HPDE6-E6E7 (cell line): ENCODE results near the gene TBC1D23.
"Not testable (repeated sequence)": the region's sequence is repeated elsewhere in the genome, so short reads cannot be mapped to it uniquely, and the experiment has no call there.

Experiments used
- DNase-seq: peaks from one replicate; pipeline ENCODE4 v3.0.0; 2011; ENCODE audit warnings: missing footprints; ENCODE audit errors: extremely low spot score

The TBC1D23 gene

GRCh38 chr3:100351770-100352169 lies 91.0 kb downstream of the TBC1D23 start:
- not testable (repeated sequence) for DNase-seq

- no peak for DNase-seq
These were observed 91.8 kb downstream of the TBC1D23 start for GRCh38 chr3:100352296-100353231.

DNA sequence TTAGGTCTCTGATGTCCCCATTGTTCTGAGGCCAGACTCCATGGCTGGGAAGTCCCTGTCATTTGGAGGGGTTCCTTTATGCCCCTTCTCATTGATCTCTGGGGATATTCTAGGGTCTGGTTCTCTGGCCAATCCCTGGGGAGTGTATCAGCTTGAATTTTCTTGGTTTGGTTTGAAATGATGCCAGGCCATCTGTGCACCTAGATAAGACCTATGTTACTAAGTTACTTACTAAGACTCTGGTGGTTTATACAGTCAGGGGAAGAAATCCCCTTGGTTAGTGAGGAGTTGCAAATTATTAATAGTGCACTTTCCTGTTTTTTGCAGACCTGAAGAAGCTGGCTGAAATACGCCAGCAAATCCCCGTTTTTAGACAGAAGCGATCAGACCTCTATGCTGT lies 94.1 kb downstream of the TBC1D23 start:
- DNase-seq: no peak

GRCh38 chr3:100358413-100358812 lies 97.6 kb downstream of the TBC1D23 start:
- no peak for DNase-seq

- no peak for DNase-seq
These were observed 98.2 kb downstream of the TBC1D23 start for GRCh38 chr3:100359035-100359434.

DNA sequence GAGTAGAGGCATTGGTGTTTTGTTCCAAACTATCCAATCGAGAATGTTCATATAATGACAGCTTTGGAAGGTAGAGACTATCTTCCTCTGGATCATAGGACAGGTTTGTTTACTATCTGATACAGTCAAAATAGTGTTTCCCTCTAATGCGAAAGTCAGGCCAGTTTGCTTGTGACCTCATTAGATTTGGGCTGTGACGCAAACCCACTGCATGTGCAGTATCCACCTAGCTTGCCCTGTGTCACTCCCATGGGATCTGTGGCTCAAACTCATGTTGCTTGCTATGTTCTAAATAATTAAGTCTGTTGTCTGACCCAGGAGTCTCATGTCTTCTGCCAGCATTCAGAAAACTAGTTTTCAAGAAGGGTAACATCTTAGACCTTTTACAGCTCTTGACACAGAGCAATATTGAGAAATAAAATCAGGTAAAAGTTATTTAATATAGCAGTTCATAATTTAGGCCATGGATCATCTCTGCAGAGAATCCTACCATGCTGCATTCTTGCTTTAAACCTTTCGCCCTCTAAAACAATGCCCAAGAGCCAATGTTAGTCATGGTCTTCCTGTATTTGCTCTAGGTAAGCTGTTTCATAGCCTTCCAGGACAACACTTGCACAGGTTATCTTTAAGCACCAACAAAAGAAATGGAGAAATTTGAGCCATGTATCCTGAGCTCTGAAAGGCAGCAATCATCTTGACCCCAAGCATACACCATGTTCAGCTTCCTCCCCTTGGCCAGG lies 100.1 kb downstream of the TBC1D23 start:
- no peak for DNase-seq

GRCh38 chr3:100361897-100362296 lies 101.1 kb downstream of the TBC1D23 start:
- DNase-seq: no peak

GRCh38 chr3:100364421-100364820 lies 103.6 kb downstream of the TBC1D23 start:
- no peak for DNase-seq

DNA sequence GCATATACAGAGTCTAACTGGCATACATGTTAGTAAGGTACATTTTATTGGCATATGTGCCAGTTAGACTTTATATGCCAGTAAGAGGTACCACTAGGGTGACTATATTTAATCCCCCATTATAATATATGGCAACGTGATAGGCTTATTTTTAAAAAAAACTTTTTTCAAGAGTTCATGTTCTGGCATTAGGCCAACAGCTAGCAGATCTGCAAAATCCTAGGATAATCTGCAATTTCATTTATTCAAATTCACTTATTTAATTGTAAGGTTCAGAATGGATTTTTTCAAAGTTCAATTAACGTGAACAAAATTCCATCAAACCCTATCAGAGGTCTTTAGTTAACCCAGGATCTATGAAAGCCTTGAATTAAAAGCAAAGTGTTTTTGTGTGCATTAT lies 105.6 kb downstream of the TBC1D23 start:
- no peak for DNase-seq

DNA sequence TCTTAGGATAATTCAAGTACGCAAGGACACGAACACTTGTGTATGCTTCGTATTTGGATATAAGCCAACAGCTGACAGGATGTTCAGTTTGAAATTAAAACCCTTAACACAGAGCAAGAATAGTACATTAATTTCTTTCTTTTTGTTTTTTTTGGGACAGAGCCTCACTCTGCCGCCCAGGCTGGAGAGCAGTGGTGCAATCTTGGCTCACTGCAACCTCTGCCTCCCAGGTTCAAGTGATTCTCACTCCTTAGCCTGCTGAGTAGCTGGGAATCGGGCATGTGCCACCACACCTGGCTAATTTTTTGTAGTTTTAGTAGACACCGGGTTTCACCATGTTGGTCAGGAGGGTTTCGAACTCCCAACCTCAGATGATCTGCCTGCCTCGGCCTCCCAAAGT lies 107.6 kb downstream of the TBC1D23 start:
- no peak for DNase-seq

DNA sequence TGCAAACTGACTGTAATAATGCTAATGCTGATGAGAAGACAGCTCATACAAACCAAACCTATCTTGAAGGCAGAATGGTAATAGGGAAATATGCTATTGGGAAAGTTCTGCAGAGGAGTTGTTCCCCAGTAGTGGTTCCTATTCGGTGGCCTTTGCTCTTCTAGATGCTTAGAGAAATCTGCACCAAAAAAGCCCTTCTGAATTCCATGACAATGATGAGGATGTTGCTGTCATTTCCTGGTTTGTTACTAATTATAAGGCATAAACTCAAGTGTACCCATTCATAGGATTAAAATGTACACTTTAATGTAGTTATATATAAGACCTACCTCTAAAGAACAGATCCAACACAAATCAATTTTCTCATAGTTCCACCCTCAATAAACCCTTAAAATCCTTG lies 110.0 kb downstream of the TBC1D23 start:
- DNase-seq: no peak

DNA sequence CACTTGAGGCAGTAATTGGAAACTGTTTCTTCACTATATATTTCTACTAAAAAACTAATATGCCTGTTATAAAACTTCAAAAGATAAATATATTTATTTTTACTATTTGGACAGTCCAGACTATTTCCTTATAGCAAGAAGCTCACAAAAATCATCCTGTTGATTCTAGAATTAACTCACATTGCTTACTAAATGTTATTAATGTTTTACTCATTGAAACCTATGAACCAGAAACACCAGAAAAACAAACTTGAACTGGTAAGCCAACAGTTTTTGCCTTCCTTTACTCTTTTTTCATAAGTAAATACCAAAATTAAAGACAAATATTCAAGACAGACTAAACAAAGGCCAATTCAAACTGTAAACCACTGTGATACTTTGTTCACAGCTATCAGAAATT lies 113.7 kb downstream of the TBC1D23 start:
- no peak for DNase-seq
